Keratinocyte (primary cell): ENCODE measurements around the gene LRP10.

Experiments used
- EZH2 ChIP-seq: IDR thresholded peaks from one replicate; pipeline ENCODE4 v1.6.1; 2012; ENCODE audit warnings: inconsistent platforms, mild to moderate bottlenecking, low read length, moderate library complexity
- TF ChIP-seq, protein P1 (sequence below), 3 experiments: IDR thresholded peaks in 1 of 3; conservative IDR thresholded peaks in 1 of 3; optimal IDR thresholded peaks in 1 of 3; 2 replicates in 2 of 3; 3 replicates in 1 of 3; pipeline versions ENCODE3 to v1.5.1; 2011; ENCODE audit warnings: low read length in 3 of 3, mild to moderate bottlenecking in 3 of 3, moderate library complexity in 2 of 3, control low read depth in 1 of 3, inconsistent platforms in 1 of 3; ENCODE audit not compliant: insufficient read depth in 2 of 3; ENCODE audit errors: extremely low read depth in 1 of 3

DNA sequence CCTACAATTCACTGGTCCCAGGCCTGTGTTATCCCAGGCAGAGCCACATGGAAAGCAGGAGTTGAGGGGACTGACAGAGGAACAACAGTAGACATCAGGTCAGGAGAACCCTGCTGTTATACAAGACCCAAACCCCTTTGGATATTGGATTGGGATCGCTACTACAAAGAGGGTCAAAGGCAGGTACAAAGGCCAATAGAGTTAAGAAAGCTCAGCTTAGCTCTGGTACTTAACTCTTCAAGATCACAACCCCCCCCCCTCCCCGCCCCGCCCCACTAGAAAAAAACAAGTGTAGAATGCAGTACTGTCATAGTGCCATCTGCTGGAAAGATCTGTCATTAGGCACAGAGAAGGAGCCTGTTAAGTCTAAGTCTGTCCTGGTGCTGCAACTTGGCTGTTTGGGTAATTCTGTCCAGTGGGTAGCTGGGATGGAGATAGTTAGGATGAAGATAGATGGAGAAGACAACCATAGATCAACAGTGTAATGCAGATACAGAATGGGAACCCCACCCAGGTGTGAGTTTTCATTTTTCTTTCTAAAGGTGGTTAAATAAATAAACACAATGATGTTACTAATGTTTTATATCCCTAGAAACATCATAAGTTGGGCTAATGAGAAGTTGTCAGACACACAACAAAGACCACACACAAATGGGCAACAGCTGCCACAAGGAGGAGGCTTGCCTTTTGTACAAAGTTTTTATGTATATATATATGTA lies 28.7 kb downstream of the LRP10 start:
- TF ChIP-seq, protein P1, sequence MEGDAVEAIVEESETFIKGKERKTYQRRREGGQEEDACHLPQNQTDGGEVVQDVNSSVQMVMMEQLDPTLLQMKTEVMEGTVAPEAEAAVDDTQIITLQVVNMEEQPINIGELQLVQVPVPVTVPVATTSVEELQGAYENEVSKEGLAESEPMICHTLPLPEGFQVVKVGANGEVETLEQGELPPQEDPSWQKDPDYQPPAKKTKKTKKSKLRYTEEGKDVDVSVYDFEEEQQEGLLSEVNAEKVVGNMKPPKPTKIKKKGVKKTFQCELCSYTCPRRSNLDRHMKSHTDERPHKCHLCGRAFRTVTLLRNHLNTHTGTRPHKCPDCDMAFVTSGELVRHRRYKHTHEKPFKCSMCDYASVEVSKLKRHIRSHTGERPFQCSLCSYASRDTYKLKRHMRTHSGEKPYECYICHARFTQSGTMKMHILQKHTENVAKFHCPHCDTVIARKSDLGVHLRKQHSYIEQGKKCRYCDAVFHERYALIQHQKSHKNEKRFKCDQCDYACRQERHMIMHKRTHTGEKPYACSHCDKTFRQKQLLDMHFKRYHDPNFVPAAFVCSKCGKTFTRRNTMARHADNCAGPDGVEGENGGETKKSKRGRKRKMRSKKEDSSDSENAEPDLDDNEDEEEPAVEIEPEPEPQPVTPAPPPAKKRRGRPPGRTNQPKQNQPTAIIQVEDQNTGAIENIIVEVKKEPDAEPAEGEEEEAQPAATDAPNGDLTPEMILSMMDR (optimal IDR thresholded peaks at IDR 0.05 in 1 of 3, IDR thresholded peaks at IDR 0.05 in 1 of 3, conservative IDR thresholded peaks at IDR 0.05 in 1 of 3; ENCODE audit: extremely low read depth in 1 of 3, insufficient read depth in 2 of 3, low read length in 3 of 3) = peak; percentile 58 to 70 (median 64)
- TF ChIP-seq EZH2 = no peak
